K562 (cell line): ENCODE measurements around the gene EPHA1. TPM values are rescaled to one million over a fixed set of nuclear protein-coding genes. Genes with fewer than 3 reads are reported as not detected.

Experiments used
- FOXK1 ChIP-seq: sonication (generic); formaldehyde crosslinking; IDR thresholded peaks from 2 replicates; pipeline ENCODE4 v1.8.0; 2022; ENCODE audit warnings: missing genetic modification reagents, mild to moderate bottlenecking, borderline replicate concordance
- RAD21 ChIP-seq, 2 experiments: fragments of 250-450 bp in 1 of 2; fragments of 450-650 bp in 1 of 2; sonication (Bioruptor Pico) in 1 of 2; formaldehyde crosslinking in 1 of 2; IDR thresholded peaks in 1 of 2; conservative IDR thresholded peaks in 1 of 2; 2 replicates each; pipeline versions ENCODE4 v1.4.0 to v1.8.0; 2020 to 2022; ENCODE audit warnings: mild to moderate bottlenecking in 2 of 2, moderate library complexity in 1 of 2
- TOE1 ChIP-seq, 2 experiments: fragments of 450-650 bp in 1 of 2; sonication (generic) in 1 of 2; formaldehyde crosslinking in 1 of 2; IDR thresholded peaks; 2 replicates each; pipeline versions ENCODE4 v1.7.1 to v1.8.0; 2016 to 2022; ENCODE audit warnings: borderline replicate concordance in 2 of 2, mild to moderate bottlenecking in 2 of 2, antibody characterized with exemption in 1 of 2, inconsistent platforms in 1 of 2, low read depth in 1 of 2, missing genetic modification reagents in 1 of 2, moderate library complexity in 1 of 2
- polyA plus RNA-seq, 8 experiments: library from polyadenylated mRNA; depleted of rRNA in 4 of 8; stranded (reverse) in 5 of 8; unstranded in 3 of 8; fragments of >200 nt; fragmentation: Nextera tagmentation in 2 of 8; fragmentation: Illumina TruSeq in 1 of 8; extraction: Ambion mirVana in 2 of 8; extraction: Trizol in 1 of 8; gene quantifications; 2 replicates each; pipeline versions ENCODE4 v1.2.1 to v1.2.3, GENCODE V29; 2011 to 2014; ENCODE audit warnings: inconsistent platforms in 1 of 8, missing spikeins in 1 of 8
- total RNA-seq, 7 experiments: library from RNA; depleted of rRNA in 6 of 7; stranded (reverse); fragments of >200 nt in 6 of 7; fragmentation: Illumina TruSeq in 2 of 7; extraction: Trizol in 2 of 7; gene quantifications; 2 replicates each; pipeline versions ENCODE4 v1.2.1 to v1.2.3, GENCODE V29; 2011 to 2021; ENCODE audit warnings: low replicate concordance in 1 of 7
- TF ChIP-seq, protein P1 (sequence below): sonication (generic); formaldehyde crosslinking; IDR thresholded peaks from 2 replicates; pipeline ENCODE4 v1.8.0; 2022; ENCODE audit warnings: missing genetic modification reagents, mild to moderate bottlenecking, moderate library complexity, borderline replicate concordance
- TF ChIP-seq, protein P2 (sequence below): fragments of 450-650 bp; formaldehyde crosslinking; IDR thresholded peaks from 2 replicates; pipeline ENCODE4 v1.4.0; 2020; ENCODE audit warnings: mild to moderate bottlenecking, mixed read lengths
- TF ChIP-seq, protein P3 (sequence below): sonication (generic); formaldehyde crosslinking; IDR thresholded peaks from 2 replicates; pipeline ENCODE4 v1.9.0; 2022; ENCODE audit warnings: mild to moderate bottlenecking, missing genetic modification reagents

Gene EPHA1
- total and polyA plus RNA-seq, 9 of the 15 experiments (the other 6 are each of a cell fraction or from before 2014, with no cell fraction given): 0.22 to 0.57 (median 0.32) TPM; not detected in 6

DNA sequence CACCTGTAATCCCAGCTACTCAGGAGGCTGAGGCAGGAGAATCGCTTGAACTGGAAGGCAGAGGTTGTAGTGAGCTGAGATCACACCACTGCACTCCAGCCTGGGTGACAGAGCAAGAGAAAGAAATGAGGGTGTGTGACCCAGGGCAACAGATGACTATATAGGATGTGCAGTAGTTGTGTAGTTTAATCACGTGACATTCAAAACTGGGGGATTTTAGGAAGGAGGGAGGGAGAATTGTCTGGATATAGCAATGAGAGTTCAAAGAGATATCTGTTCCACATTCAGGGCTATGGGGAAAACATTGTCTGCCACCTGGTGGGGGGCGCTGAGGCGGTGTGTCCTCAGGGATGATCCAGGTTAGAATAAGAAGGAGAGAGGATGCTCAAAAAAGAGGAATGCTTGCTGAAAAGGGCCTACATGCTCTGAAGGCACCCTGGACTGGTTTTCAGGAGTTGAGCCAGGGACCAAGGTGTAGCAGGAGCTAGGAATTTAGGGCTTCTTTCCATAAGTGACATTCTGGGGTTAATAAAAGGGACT, 35.3 kb downstream of the EPHA1 start (continued):
- TF ChIP-seq TOE1 (IDR thresholded peaks at IDR 0.05; ENCODE audit: borderline replicate concordance) (peak; percentile 86), TOE1 (CRISPR knock-in tag; IDR thresholded peaks at IDR 0.05; ENCODE audit: borderline replicate concordance, low read depth) (no peak), FOXK1 (0 out of 2 replicates have a peak, but pooled peaks have one; percentile 57), RAD21 (CRISPR knock-in tag; conservative IDR thresholded peaks at IDR 0.05 in 1 of 2, IDR thresholded peaks at IDR 0.05 in 1 of 2) (peak in 1 of 2 experiments; percentile 34; a peak in 2 of 4 replicates)
- TF ChIP-seq, protein P1, sequence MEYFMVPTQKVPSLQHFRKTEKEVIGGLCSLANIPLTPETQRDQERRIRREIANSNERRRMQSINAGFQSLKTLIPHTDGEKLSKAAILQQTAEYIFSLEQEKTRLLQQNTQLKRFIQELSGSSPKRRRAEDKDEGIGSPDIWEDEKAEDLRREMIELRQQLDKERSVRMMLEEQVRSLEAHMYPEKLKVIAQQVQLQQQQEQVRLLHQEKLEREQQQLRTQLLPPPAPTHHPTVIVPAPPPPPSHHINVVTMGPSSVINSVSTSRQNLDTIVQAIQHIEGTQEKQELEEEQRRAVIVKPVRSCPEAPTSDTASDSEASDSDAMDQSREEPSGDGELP (CRISPR knock-in tag): no peak
- TF ChIP-seq, protein P2, sequence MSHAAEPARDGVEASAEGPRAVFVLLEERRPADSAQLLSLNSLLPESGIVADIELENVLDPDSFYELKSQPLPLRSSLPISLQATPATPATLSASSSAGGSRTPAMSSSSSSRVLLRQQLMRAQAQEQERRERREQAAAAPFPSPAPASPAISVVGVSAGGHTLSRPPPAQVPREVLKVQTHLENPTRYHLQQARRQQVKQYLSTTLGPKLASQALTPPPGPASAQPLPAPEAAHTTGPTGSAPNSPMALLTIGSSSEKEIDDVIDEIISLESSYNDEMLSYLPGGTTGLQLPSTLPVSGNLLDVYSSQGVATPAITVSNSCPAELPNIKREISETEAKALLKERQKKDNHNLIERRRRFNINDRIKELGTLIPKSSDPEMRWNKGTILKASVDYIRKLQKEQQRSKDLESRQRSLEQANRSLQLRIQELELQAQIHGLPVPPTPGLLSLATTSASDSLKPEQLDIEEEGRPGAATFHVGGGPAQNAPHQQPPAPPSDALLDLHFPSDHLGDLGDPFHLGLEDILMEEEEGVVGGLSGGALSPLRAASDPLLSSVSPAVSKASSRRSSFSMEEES (CRISPR knock-in tag): peak; percentile 94
- TF ChIP-seq, protein P3, sequence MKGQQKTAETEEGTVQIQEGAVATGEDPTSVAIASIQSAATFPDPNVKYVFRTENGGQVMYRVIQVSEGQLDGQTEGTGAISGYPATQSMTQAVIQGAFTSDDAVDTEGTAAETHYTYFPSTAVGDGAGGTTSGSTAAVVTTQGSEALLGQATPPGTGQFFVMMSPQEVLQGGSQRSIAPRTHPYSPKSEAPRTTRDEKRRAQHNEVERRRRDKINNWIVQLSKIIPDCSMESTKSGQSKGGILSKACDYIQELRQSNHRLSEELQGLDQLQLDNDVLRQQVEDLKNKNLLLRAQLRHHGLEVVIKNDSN (CRISPR knock-in tag): peak; percentile 44; the same call in 1 of the 2 replicates
